ENCODE data around the gene PALLD.

PALLD gene

DNA sequence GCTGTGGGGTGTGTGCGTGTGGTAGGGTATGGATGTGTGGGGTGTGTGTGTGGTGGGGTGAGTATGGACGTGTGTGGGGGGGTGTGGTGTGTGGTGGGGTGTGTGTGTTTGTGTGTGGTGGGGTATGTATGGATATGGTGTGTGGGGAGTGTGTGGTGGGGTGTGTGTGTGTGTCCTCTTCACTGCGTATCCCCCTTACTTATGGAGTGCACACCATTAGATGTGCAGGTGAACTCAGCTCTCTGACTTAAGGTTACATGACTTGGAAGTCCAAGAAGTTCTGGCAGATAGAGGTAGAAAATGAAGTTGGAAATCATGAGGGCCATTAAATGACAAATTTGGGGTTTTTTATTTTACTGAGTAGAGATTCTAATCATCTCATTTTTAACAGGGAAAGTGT is 182.5 kb downstream of the PALLD start:
- H3K4me3 ChIP-seq (ENCODE audit: low read depth, low read length, poor library complexity, severe bottlenecking), result no peak overlapping the region
- H3K9me3 ChIP-seq (ENCODE audit: low read length), result no peaks in the 10 kb centered on the region
- H3K4me2 ChIP-seq (ENCODE audit: low read length), result no peak overlapping the region
- H3K27ac ChIP-seq (ENCODE audit: low read depth, low read length, poor library complexity, severe bottlenecking), result no peak overlapping the region
- H2AFZ ChIP-seq (ENCODE audit: low read length), result no peak overlapping the region
- no peak overlapping the region for H3K9ac ChIP-seq (ENCODE audit: low read length)
- H3K36me3 ChIP-seq (ENCODE audit: insufficient read depth, low read length), result no peaks in the 10 kb centered on the region
- H3F3A ChIP-seq (ENCODE audit: insufficient read depth, low read length), result no peaks in the 10 kb centered on the region
- H3K27me3 ChIP-seq (ENCODE audit: insufficient read depth, low read length), result no peaks in the 10 kb centered on the region
- no peaks in the 10 kb centered on the region for H3K4me1 ChIP-seq (ENCODE audit: insufficient read depth, low read length, severe bottlenecking)
- TF ChIP-seq EZH2 (IDR thresholded peaks at IDR 0.05; ENCODE audit: borderline replicate concordance, low read length) (no peak), CTCF (IDR thresholded peaks at IDR 0.05; ENCODE audit: low read length) (no peak)
- H4K20me1 ChIP-seq (ENCODE audit: insufficient read depth, low read length), result no peaks in the 10 kb centered on the region
- H3K79me2 ChIP-seq (ENCODE audit: insufficient read depth, low read length), result no peaks in the 10 kb centered on the region
- H3K9me2 ChIP-seq (ENCODE audit: low read depth, low read length), result no peaks in the 10 kb centered on the region; the same call in 1 of the 2 replicates

DNA sequence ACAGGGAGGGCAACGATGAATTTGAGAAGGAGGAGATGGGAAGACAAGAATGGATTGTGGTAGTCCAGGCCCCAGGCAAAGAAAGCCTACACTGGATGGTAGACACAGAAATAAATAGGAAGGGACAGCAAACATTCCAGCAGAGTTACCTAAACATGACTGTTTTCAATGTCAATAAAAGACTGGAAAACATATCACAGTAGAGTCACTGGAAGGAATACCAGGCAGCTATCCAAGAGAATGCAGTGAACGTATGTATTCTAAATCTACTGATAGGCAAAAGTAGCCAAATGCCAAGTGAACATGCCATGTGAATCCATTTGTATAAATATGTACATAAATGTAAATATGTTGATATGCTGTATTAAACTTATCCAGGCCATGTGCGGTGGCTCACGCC is 183.0 kb downstream of the PALLD start:
- no peaks in the 10 kb centered on the region for H4K20me1 ChIP-seq (ENCODE audit: insufficient read depth, low read length)
- H3K79me2 ChIP-seq (ENCODE audit: insufficient read depth, low read length), result no peaks in the 10 kb centered on the region
- no peak overlapping the region for H3K27ac ChIP-seq (ENCODE audit: low read depth, low read length, poor library complexity, severe bottlenecking)
- no peak overlapping the region for H3K4me3 ChIP-seq (ENCODE audit: low read depth, low read length, poor library complexity, severe bottlenecking)
- H3F3A ChIP-seq (ENCODE audit: insufficient read depth, low read length), result no peaks in the 10 kb centered on the region
- no peak overlapping the region for H3K4me2 ChIP-seq (ENCODE audit: low read length)
- H3K9ac ChIP-seq (ENCODE audit: low read length), result no peak overlapping the region
- TF ChIP-seq EZH2 (IDR thresholded peaks at IDR 0.05; ENCODE audit: borderline replicate concordance, low read length) (no peak), CTCF (IDR thresholded peaks at IDR 0.05; ENCODE audit: low read length) (no peak)
- H3K27me3 ChIP-seq (ENCODE audit: insufficient read depth, low read length), result no peaks in the 10 kb centered on the region
- no peaks in the 10 kb centered on the region for H3K36me3 ChIP-seq (ENCODE audit: insufficient read depth, low read length)
- H3K9me2 ChIP-seq (ENCODE audit: low read depth, low read length), result no peaks in the 10 kb centered on the region; the same call in 1 of the 2 replicates
- H2AFZ ChIP-seq (ENCODE audit: low read length), result no peak overlapping the region
- no peaks in the 10 kb centered on the region for H3K4me1 ChIP-seq (ENCODE audit: insufficient read depth, low read length, severe bottlenecking)
- no peaks in the 10 kb centered on the region for H3K9me3 ChIP-seq (ENCODE audit: low read length)

DNA sequence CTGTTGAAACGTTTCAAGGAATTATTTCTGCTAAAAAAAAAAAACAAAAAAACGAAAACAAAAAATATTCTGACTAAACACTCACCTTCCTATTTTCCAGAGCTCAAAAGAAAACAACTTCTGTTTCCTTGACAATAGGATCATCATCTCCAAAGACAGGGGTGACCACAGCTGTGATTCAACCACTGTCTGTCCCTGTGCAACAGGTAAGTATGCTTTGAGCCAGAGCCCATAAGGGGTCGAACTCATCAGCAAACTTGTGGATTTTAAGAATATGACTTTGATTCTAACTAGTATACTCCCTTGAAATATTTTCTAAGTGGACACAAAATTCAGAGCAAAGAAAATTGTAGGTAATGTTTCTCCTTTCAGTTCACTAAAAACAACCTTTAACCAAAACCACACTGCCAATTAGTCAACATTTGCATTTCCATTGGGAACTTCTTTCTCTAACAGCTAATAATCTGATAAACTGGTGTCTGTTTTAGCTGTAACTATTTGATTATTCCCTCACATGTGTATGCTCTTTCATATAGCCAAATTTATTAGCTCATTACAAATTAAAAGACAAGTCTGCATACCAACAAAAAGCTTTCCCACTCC is 186.1 kb downstream of the PALLD start:
- H3F3A ChIP-seq (ENCODE audit: insufficient read depth, low read length), result no peaks in the 10 kb centered on the region
- no peaks in the 10 kb centered on the region for H3K79me2 ChIP-seq (ENCODE audit: insufficient read depth, low read length)
- H3K4me1 ChIP-seq (ENCODE audit: insufficient read depth, low read length, severe bottlenecking), result no peaks in the 10 kb centered on the region
- H3K36me3 ChIP-seq (ENCODE audit: insufficient read depth, low read length), result no peaks in the 10 kb centered on the region
- no peaks in the 10 kb centered on the region for H3K27me3 ChIP-seq (ENCODE audit: insufficient read depth, low read length)
- no peaks in the 10 kb centered on the region for H3K9me3 ChIP-seq (ENCODE audit: low read length)
- no peak overlapping the region for H3K9ac ChIP-seq (ENCODE audit: low read length)
- TF ChIP-seq CTCF (IDR thresholded peaks at IDR 0.05; ENCODE audit: low read length) (no peak), EZH2 (IDR thresholded peaks at IDR 0.05; ENCODE audit: borderline replicate concordance, low read length) (no peak)
- H2AFZ ChIP-seq (ENCODE audit: low read length), result no peak overlapping the region
- no peaks in the 10 kb centered on the region; the same call in 1 of the 2 replicates for H3K9me2 ChIP-seq (ENCODE audit: low read depth, low read length)
- no peak overlapping the region for H3K4me3 ChIP-seq (ENCODE audit: low read depth, low read length, poor library complexity, severe bottlenecking)
- no peak overlapping the region for H3K27ac ChIP-seq (ENCODE audit: low read depth, low read length, poor library complexity, severe bottlenecking)
- H4K20me1 ChIP-seq (ENCODE audit: insufficient read depth, low read length), result no peaks in the 10 kb centered on the region
- no peak overlapping the region for H3K4me2 ChIP-seq (ENCODE audit: low read length)
